Ishikawa (cell line): ENCODE measurements around the gene PRR23B.

Source experiments
- CREB1 ChIP-seq: IDR thresholded peaks from 2 replicates; pipeline ENCODE4 v1.6.1; 2012; ENCODE audit warnings: low read depth
- FOXM1 ChIP-seq: IDR thresholded peaks from 2 replicates; pipeline ENCODE4 v1.6.1; 2012; ENCODE audit warnings: low read depth, borderline replicate concordance
- MAX ChIP-seq: IDR thresholded peaks from 2 replicates; pipeline ENCODE4 v1.6.1; 2012
- NFIC ChIP-seq: IDR thresholded peaks from 2 replicates; pipeline ENCODE4 v1.6.1; 2012
- USF1 ChIP-seq: IDR thresholded peaks from 2 replicates; pipeline ENCODE4 v1.6.1; 2012
- YY1 ChIP-seq: IDR thresholded peaks from 2 replicates; pipeline ENCODE4 v1.6.1; 2012; ENCODE audit warnings: low read depth
- ZBTB7A ChIP-seq: IDR thresholded peaks from 2 replicates; pipeline ENCODE4 v1.6.1; 2012; ENCODE audit warnings: low read depth

Gene PRR23B

GRCh38 chr3:138971766-138972320, 48.9 kb downstream of the PRR23B start:
- TF ChIP-seq MAX (no peak), USF1 (no peak), CREB1 (no peak), ZBTB7A (no peak), YY1 (no peak), NFIC (no peak), FOXM1 (no peak)
